Ascending aorta (tissue), 2 donors: ENCODE data around the gene C19orf73. TPM values are rescaled to one million over a fixed set of nuclear protein-coding genes. Genes with fewer than 3 reads are reported as not detected.

ENCODE experiments used
- DNase-seq, 2 donors: peaks; one replicate each; pipeline ENCODE4 v3.0.0-alpha.2; 2019; ENCODE audit warnings: low spot score in 2 of 2
- H3K27ac ChIP-seq, 2 donors: fragments of 200-600 bp; sonication (generic); one replicate each; pipeline ENCODE4 v1.5.1; 2016 to 2017; ENCODE audit warnings: mild to moderate bottlenecking in 1 of 2
- H3K27me3 ChIP-seq: fragments of 200-600 bp; sonication (generic); one replicate; pipeline ENCODE4 v1.5.1; 2017
- H3K36me3 ChIP-seq, 2 donors: fragments of 200-600 bp; sonication (generic); one replicate each; pipeline ENCODE4 v1.5.1; 2016
- H3K4me1 ChIP-seq, 2 donors: fragments of 200-600 bp; sonication (generic); one replicate each; pipeline ENCODE4 v1.5.1; 2016 to 2017; ENCODE audit warnings: mild to moderate bottlenecking in 1 of 2
- H3K4me3 ChIP-seq, 2 donors: fragments of 200-600 bp; sonication (generic); one replicate each; pipeline ENCODE4 v1.5.1; 2016 to 2017; ENCODE audit warnings: mild to moderate bottlenecking in 1 of 2
- H3K9me3 ChIP-seq, 2 donors: fragments of 200-600 bp; sonication (generic); one replicate each; pipeline ENCODE4 v1.5.1; 2016
- CTCF ChIP-seq, 3 experiments: fragments of 200-600 bp in 2 of 3; fragments of 450-650 bp in 1 of 3; sonication (generic) in 2 of 3; IDR thresholded peaks; one replicate each; pipeline ENCODE4 v1.5.1; 2016 to 2019; ENCODE audit warnings: antibody characterized with exemption in 3 of 3, mild to moderate bottlenecking in 1 of 3, moderate library complexity in 1 of 3
- intact Hi-C: fragments of 100-400 bp; cut with DNase I; formaldehyde crosslinking; loops from one replicate; pipeline ENCODE4 v1.15.1; 2023
- total RNA-seq: library from RNA; depleted of rRNA; stranded (reverse); fragments of >200 nt; gene quantifications from one replicate; pipeline ENCODE4 v1.1.0, GENCODE V29; 2016

The C19orf73 gene
- total RNA-seq = not detected

GRCh38 chr19:49118565-49119410 is at the start of gene C19orf73:
Gene C19orf73 (minus strand): TSS chr19:49119143. CDS start chr19:49119022, 121 bp downstream.
- Histone ChIP-seq H3K4me1 (peaks cover 14 to 22% of the 10 kb centered on the region in 2 donors), H3K4me3 (peak within 1 kb of the TSS; percentile 63 to 73), H3K27me3 (no peaks in the 10 kb centered on the region), H3K36me3 (no peaks in the 10 kb centered on the region), H3K27ac (peak within 1 kb of the TSS; percentile 93 to 96), H3K9me3 (no peaks in the 10 kb centered on the region)
- peak; percentile 81 to 97 for DNase-seq
- intact Hi-C loops = loop anchor here (1.0 kb wide), 2 partner anchors 10 to 31 kb away; no protein-coding TSS in a partner anchor
- TF ChIP-seq CTCF (IDR thresholded peaks at IDR 0.05) = peak in 1 of 3 experiments; percentile 11

GRCh38 chr19:49168421-49168820 is 49.5 kb upstream of the C19orf73 start:
- Histone ChIP-seq H3K27ac (no peak overlapping the region), H3K36me3 (peaks cover 45 to 57% of the 10 kb centered on the region in 2 donors), H3K9me3 (no peaks in the 10 kb centered on the region), H3K4me1 (peaks cover 7 to 19% of the 10 kb centered on the region in 2 donors), H3K27me3 (no peaks in the 10 kb centered on the region), H3K4me3 (no peak overlapping the region)
- TF ChIP-seq CTCF (IDR thresholded peaks at IDR 0.05) = no peak
- intact Hi-C loops = no loop called here
- DNase-seq = no peak

- H3K36me3 ChIP-seq = peaks cover 42 to 52% of the 10 kb centered on the region in 2 donors
- intact Hi-C loops = no loop called here
- H3K27ac ChIP-seq = no peak overlapping the region
- no peak for DNase-seq
- no peaks in the 10 kb centered on the region for H3K9me3 ChIP-seq
- H3K4me3 ChIP-seq = no peak overlapping the region
- no peak for TF ChIP-seq CTCF (IDR thresholded peaks at IDR 0.05)
- H3K27me3 ChIP-seq = no peaks in the 10 kb centered on the region
- H3K4me1 ChIP-seq = peaks cover 7 to 19% of the 10 kb centered on the region in 2 donors
Observed at GRCh38 chr19:49167857-49168409, 49.0 kb upstream of the C19orf73 start.

- DNase-seq = no peak
- Histone ChIP-seq H3K4me1 (peaks cover 7 to 19% of the 10 kb centered on the region in 2 donors), H3K27me3 (no peaks in the 10 kb centered on the region), H3K9me3 (no peaks in the 10 kb centered on the region), H3K36me3 (peaks cover 23 to 31% of the 10 kb centered on the region in 2 donors), H3K4me3 (peak overlapping the region; percentile 31 to 49), H3K27ac (peak overlapping the region; percentile 89 to 92)
- intact Hi-C loops = no loop called here
- TF ChIP-seq CTCF (IDR thresholded peaks at IDR 0.05) = peak in 1 of 3 experiments; percentile 19
Observed at GRCh38 chr19:49165865-49166301, 46.9 kb upstream of the C19orf73 start.

GRCh38 chr19:49165111-49165750 is 46.3 kb upstream of the C19orf73 start:
- H3K4me1 ChIP-seq = peaks cover 7 to 19% of the 10 kb centered on the region in 2 donors
- no peaks in the 10 kb centered on the region for H3K27me3 ChIP-seq
- H3K4me3 ChIP-seq = peak overlapping the region; percentile 31 to 49
- no peak for TF ChIP-seq CTCF (IDR thresholded peaks at IDR 0.05)
- peaks cover 18 to 25% of the 10 kb centered on the region in 2 donors for H3K36me3 ChIP-seq
- intact Hi-C loops = no loop called here
- no peaks in the 10 kb centered on the region for H3K9me3 ChIP-seq
- DNase-seq = peak in 1 of 2 donors; percentile 82
- peak overlapping the region; percentile 89 to 92 for H3K27ac ChIP-seq
